Mesendoderm (in vitro differentiated cells): ENCODE measurements around the gene EPB42.

ENCODE experiments used
- DNase-seq: peaks from one replicate; pipeline ENCODE4 v3.0.0; 2013
- H2AK5ac ChIP-seq: 2 replicates; pipeline ENCODE4 v1.6.1; 2013; ENCODE audit warnings: low read length, inconsistent platforms
- H2BK120ac ChIP-seq: 2 replicates; pipeline ENCODE4 v1.6.1; 2013; ENCODE audit warnings: low read depth, mild to moderate bottlenecking, low read length, moderate library complexity, mixed read lengths
- H2BK15ac ChIP-seq: replicated peaks from 2 replicates; pipeline ENCODE4 v1.6.1; 2013; ENCODE audit warnings: low read depth, mild to moderate bottlenecking, moderate library complexity
- H2BK5ac ChIP-seq: 2 replicates; pipeline ENCODE4 v1.6.1; 2013; ENCODE audit warnings: low read length, inconsistent platforms
- H3K18ac ChIP-seq: 2 replicates; pipeline ENCODE4 v1.6.1; 2013; ENCODE audit warnings: mild to moderate bottlenecking, low read length, mixed read lengths
- H3K23ac ChIP-seq: one replicate; pipeline ENCODE4 v1.6.1; 2013; ENCODE audit warnings: low read length
- H3K27ac ChIP-seq: 2 replicates; pipeline ENCODE4 v1.5.1; 2013; ENCODE audit warnings: low read depth, mild to moderate bottlenecking, inconsistent platforms, low read length, moderate library complexity
- H3K27me3 ChIP-seq: 2 replicates; pipeline ENCODE4 v1.6.1; 2013; ENCODE audit warnings: low read length, control low read depth, mild to moderate bottlenecking, inconsistent platforms; ENCODE audit not compliant: insufficient read depth, poor library complexity
- H3K36me3 ChIP-seq: 2 replicates; pipeline ENCODE4 v1.6.1; 2013; ENCODE audit warnings: low read length, inconsistent platforms; ENCODE audit not compliant: control insufficient read depth, insufficient read depth
- H3K4ac ChIP-seq: one replicate; pipeline ENCODE4 v1.6.1; 2013; ENCODE audit warnings: low read depth, mild to moderate bottlenecking, low read length, moderate library complexity
- H3K4me1 ChIP-seq: 2 replicates; pipeline ENCODE4 v1.6.1; 2013; ENCODE audit warnings: low read depth, low read length, inconsistent platforms; ENCODE audit not compliant: control insufficient read depth
- H3K4me2 ChIP-seq: 2 replicates; pipeline ENCODE4 v1.6.1; 2013; ENCODE audit warnings: low read length
- H3K4me3 ChIP-seq: 2 replicates; pipeline ENCODE4 v1.5.1; 2013; ENCODE audit warnings: mild to moderate bottlenecking, low read length
- H3K56ac ChIP-seq: one replicate; pipeline ENCODE4 v1.6.1; 2013; ENCODE audit warnings: low read length
- H3K79me1 ChIP-seq: 2 replicates; pipeline ENCODE4 v1.6.1; 2013; ENCODE audit warnings: low read length, inconsistent platforms
- H3K79me2 ChIP-seq: 2 replicates; pipeline ENCODE4 v1.6.1; 2013; ENCODE audit warnings: mild to moderate bottlenecking, low read length; ENCODE audit not compliant: control insufficient read depth, insufficient read depth
- H3K9ac ChIP-seq: 2 replicates; pipeline ENCODE4 v1.6.1; 2013; ENCODE audit warnings: low read length, inconsistent platforms
- H4K5ac ChIP-seq: one replicate; pipeline ENCODE4 v1.6.1; 2013; ENCODE audit warnings: low read length
- H4K8ac ChIP-seq: one replicate; pipeline ENCODE4 v1.6.1; 2013; ENCODE audit warnings: low read depth, mild to moderate bottlenecking, control low read depth, low read length, moderate library complexity
- WGBS: extraction: QIAGEN DNeasy Blood & Tissue Kit; methylation state at CpG from one replicate; pipeline ENCODE4 v1.1.7; 2013; ENCODE audit warnings: low lambda C conversion rate, missing lambda C conversion rate; ENCODE audit not compliant: insufficient coverage; ENCODE audit errors: extremely low coverage; 5-methylcytosine and 5-hydroxymethylcytosine counted together

Gene EPB42

GRCh38 chr15:43187544-43188155 is 33.2 kb downstream of the EPB42 start:
- Histone ChIP-seq H4K8ac (no peak overlapping the region), H3K4me1 (peaks cover 2% of the 10 kb centered on the region), H3K27ac (no peak overlapping the region), H3K23ac (no peak overlapping the region), H2BK15ac (no peak overlapping the region), H2BK120ac (no peak overlapping the region), H3K27me3 (no peaks in the 10 kb centered on the region), H2BK5ac (no peak overlapping the region), H3K56ac (no peak overlapping the region), H3K79me1 (no peaks in the 10 kb centered on the region), H3K4ac (no peak overlapping the region), H2AK5ac (no peak overlapping the region), H3K4me2 (no peak overlapping the region), H3K36me3 (peaks cover 9% of the 10 kb centered on the region), H3K9ac (no peak overlapping the region), H3K18ac (no peak overlapping the region), H3K4me3 (no peak overlapping the region), H3K79me2 (no peaks in the 10 kb centered on the region), H4K5ac (no peak overlapping the region)
- no CpG with 5 or more reads among the region's 2 CpGs for WGBS
- DNase-seq: peak; percentile 61

- H3K9ac ChIP-seq: peak overlapping the region; percentile 84
- DNase-seq: no peak
- no peak overlapping the region for H2AK5ac ChIP-seq
- no peak overlapping the region for H4K8ac ChIP-seq
- H2BK15ac ChIP-seq: no peak overlapping the region
- peaks cover 6% of the 10 kb centered on the region for H3K36me3 ChIP-seq
- no peak overlapping the region for H3K23ac ChIP-seq
- H4K5ac ChIP-seq: no peak overlapping the region
- no peak overlapping the region for H2BK120ac ChIP-seq
- no peak overlapping the region for H3K18ac ChIP-seq
- no peak overlapping the region for H2BK5ac ChIP-seq
- no CpG with 5 or more reads among the region's 13 CpGs for WGBS
- no peak overlapping the region for H3K4ac ChIP-seq
- H3K4me2 ChIP-seq: peak overlapping the region; percentile 99
- peak overlapping the region; percentile 84 for H3K4me3 ChIP-seq
- H3K27ac ChIP-seq: no peak overlapping the region
- peak overlapping the region; percentile 97 for H3K56ac ChIP-seq
- no peaks in the 10 kb centered on the region for H3K27me3 ChIP-seq
- H3K79me1 ChIP-seq: no peaks in the 10 kb centered on the region
- H3K79me2 ChIP-seq: no peaks in the 10 kb centered on the region
- peaks cover 2% of the 10 kb centered on the region for H3K4me1 ChIP-seq
These were observed 34.8 kb downstream of the EPB42 start for GRCh38 chr15:43186003-43186353.

- no peaks in the 10 kb centered on the region for H3K79me2 ChIP-seq
These were observed 35.4 kb downstream of the EPB42 start, which contains the start of gene CCNDBP1 for GRCh38 chr15:43185157-43186002. TSS of gene CCNDBP1 (plus strand) at chr15:43185403. CDS start at chr15:43185499, 96 bp downstream.

GRCh38 chr15:43184407-43185124 is 36.3 kb downstream of the EPB42 start:
- DNase-seq: no peak
- H3K4me2 ChIP-seq: no peak overlapping the region
- H4K5ac ChIP-seq: no peak overlapping the region

More at GRCh38 chr15:43185157-43186002, 35.4 kb downstream of the EPB42 start, which contains the start of gene CCNDBP1:
- Histone ChIP-seq H2BK120ac (no peak within 1 kb of the TSS), H3K4me1 (peaks cover 2% of the 10 kb centered on the region), H2BK15ac (no peak within 1 kb of the TSS), H3K27me3 (no peaks in the 10 kb centered on the region), H3K9ac (peak within 1 kb of the TSS; percentile 84), H3K18ac (peak within 1 kb of the TSS; percentile 29), H2AK5ac (no peak within 1 kb of the TSS), H3K4me2 (peak within 1 kb of the TSS; percentile 99), H3K79me1 (no peaks in the 10 kb centered on the region), H4K5ac (no peak within 1 kb of the TSS), H3K4me3 (peak within 1 kb of the TSS; percentile 94), H4K8ac (no peak within 1 kb of the TSS), H3K23ac (no peak within 1 kb of the TSS), H3K56ac (peak within 1 kb of the TSS; percentile 97), H3K27ac (no peak within 1 kb of the TSS), H2BK5ac (no peak within 1 kb of the TSS), H3K4ac (no peak within 1 kb of the TSS), H3K36me3 (peaks cover 5% of the 10 kb centered on the region)
- peak; percentile 98 for DNase-seq
- no CpG with 5 or more reads among the region's 69 CpGs for WGBS

GRCh38 chr15:43183270-43183669 is 37.5 kb downstream of the EPB42 start:
- Histone ChIP-seq H3K9ac (no peak overlapping the region), H3K27me3 (no peaks in the 10 kb centered on the region), H3K4ac (no peak overlapping the region), H3K36me3 (no peaks in the 10 kb centered on the region), H3K4me3 (no peak overlapping the region), H3K18ac (no peak overlapping the region), H3K79me1 (no peaks in the 10 kb centered on the region), H3K27ac (no peak overlapping the region), H2BK15ac (no peak overlapping the region), H2AK5ac (no peak overlapping the region), H2BK5ac (no peak overlapping the region), H3K79me2 (no peaks in the 10 kb centered on the region), H3K4me1 (peaks cover 2% of the 10 kb centered on the region), H4K5ac (no peak overlapping the region), H3K23ac (no peak overlapping the region), H2BK120ac (no peak overlapping the region), H4K8ac (no peak overlapping the region), H3K56ac (no peak overlapping the region), H3K4me2 (no peak overlapping the region)
- WGBS: no CpG with 5 or more reads among the region's 3 CpGs
- DNase-seq: no peak

More at GRCh38 chr15:43184407-43185124, 36.3 kb downstream of the EPB42 start:
- H2BK120ac ChIP-seq: no peak overlapping the region
- no peak overlapping the region for H3K4ac ChIP-seq
- H3K4me1 ChIP-seq: peaks cover 2% of the 10 kb centered on the region
- H3K9ac ChIP-seq: peak overlapping the region; percentile 27
- no peak overlapping the region for H3K4me3 ChIP-seq
- no peak overlapping the region for H3K18ac ChIP-seq
- no peak overlapping the region for H3K23ac ChIP-seq
- H3K36me3 ChIP-seq: peaks cover 2% of the 10 kb centered on the region
- H3K27ac ChIP-seq: no peak overlapping the region
- H2BK5ac ChIP-seq: no peak overlapping the region
- no peak overlapping the region for H2AK5ac ChIP-seq
- no peak overlapping the region for H2BK15ac ChIP-seq
- no peak overlapping the region for H3K56ac ChIP-seq
- H3K27me3 ChIP-seq: no peaks in the 10 kb centered on the region
- no peaks in the 10 kb centered on the region for H3K79me2 ChIP-seq
- WGBS: no CpG with 5 or more reads among the region's 9 CpGs
- H3K79me1 ChIP-seq: no peaks in the 10 kb centered on the region
- no peak overlapping the region for H4K8ac ChIP-seq
